SJCRH30 (cell line): ENCODE measurements around the gene HAUS5. TPM values are rescaled to one million over a fixed set of nuclear protein-coding genes. Genes with fewer than 3 reads are reported as not detected.

Experiments
- DNase-seq, 2 experiments: peaks; one replicate each; pipeline ENCODE4 v3.0.0-alpha.2; 2015 to 2020
- H3K27ac ChIP-seq: fragments of 250-450 bp; sonication (Bioruptor Pico); 2 replicates; pipeline ENCODE4 v1.5.1; 2020; ENCODE audit warnings: mild to moderate bottlenecking, moderate library complexity
- H3K27me3 ChIP-seq: fragments of 250-450 bp; sonication (Bioruptor Pico); 2 replicates; pipeline ENCODE4 v1.5.1; 2020; ENCODE audit warnings: mild to moderate bottlenecking, moderate library complexity
- H3K36me3 ChIP-seq: fragments of 250-450 bp; sonication (Bioruptor Pico); 2 replicates; pipeline ENCODE4 v1.5.1; 2020; ENCODE audit warnings: mild to moderate bottlenecking, moderate library complexity
- H3K4me1 ChIP-seq: fragments of 250-450 bp; sonication (Bioruptor Pico); 2 replicates; pipeline ENCODE4 v1.5.1; 2020; ENCODE audit warnings: mild to moderate bottlenecking, moderate library complexity
- H3K4me3 ChIP-seq: fragments of 250-450 bp; sonication (Bioruptor Pico); 2 replicates; pipeline ENCODE4 v1.5.1; 2020; ENCODE audit warnings: mild to moderate bottlenecking, moderate library complexity
- H3K9me3 ChIP-seq: fragments of 250-450 bp; sonication (Bioruptor Pico); replicated peaks from 2 replicates; pipeline ENCODE4 v1.5.1; 2020; ENCODE audit warnings: mild to moderate bottlenecking, moderate library complexity
- total RNA-seq: library from RNA; depleted of rRNA; stranded (reverse); fragments of >200 nt; shearing (Covaris generic); gene quantifications from 2 replicates; pipeline ENCODE4 v1.2.3, GENCODE V29; 2014; rRNA removed

HAUS5 gene
- total RNA-seq, 1 experiment from 2014 or later: 22.7 TPM

DNA sequence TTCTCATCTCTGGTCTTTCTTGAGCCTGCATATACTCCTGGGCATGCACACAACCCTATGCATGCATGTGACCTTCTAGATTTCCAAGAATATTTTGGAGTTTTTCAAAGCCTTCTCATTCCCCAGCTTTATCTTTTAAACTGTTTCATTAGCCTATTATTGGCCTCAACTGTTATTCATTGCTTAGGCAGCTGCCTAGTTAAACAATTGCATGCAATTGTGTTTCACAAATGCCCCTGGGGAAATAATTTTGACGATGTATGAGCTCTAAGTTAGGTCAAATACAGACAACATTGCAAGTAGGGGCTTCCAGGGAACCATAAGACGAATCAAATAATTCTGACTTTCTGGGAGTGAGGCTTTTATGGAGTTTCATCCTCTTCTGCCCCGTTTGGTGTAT is 51.4 kb downstream of the HAUS5 start:
- Histone ChIP-seq H3K4me3 (no peak overlapping the region), H3K36me3 (0 out of 2 replicates have a peak, but pooled peaks cover 1% of the 10 kb centered on the region), H3K9me3 (no peaks in the 10 kb centered on the region), H3K27ac (no peak overlapping the region), H3K4me1 (no peaks in the 10 kb centered on the region), H3K27me3 (0 out of 2 replicates have a peak, but pooled peaks cover 5% of the 10 kb centered on the region)
- DNase-seq: no peak

DNA sequence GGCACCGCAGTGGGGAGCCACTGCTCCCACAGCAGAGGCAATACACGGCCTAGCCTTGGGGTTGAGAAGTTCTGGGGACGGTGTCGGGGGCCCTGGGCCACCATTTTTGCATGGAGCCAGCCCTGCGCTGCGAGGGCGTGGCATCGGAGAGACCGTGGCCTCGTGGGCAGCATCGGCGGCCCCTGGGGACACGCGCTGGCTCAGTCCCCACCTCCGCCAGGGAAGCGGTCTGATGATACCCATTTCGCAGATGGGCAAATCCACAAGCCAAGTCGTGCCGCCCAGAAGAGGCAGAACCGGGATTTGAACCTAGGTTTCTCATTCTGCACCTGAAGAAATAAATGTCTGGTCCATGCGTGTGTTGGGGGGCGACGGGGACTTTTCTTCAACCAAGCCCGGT is 52.6 kb downstream of the HAUS5 start:
- no peak overlapping the region for H3K4me3 ChIP-seq
- no peak for DNase-seq
- H3K36me3 ChIP-seq: no peaks in the 10 kb centered on the region
- no peak overlapping the region for H3K27ac ChIP-seq
- no peaks in the 10 kb centered on the region for H3K4me1 ChIP-seq
- H3K9me3 ChIP-seq: no peaks in the 10 kb centered on the region
- H3K27me3 ChIP-seq: 0 out of 2 replicates have a peak, but pooled peaks cover 5% of the 10 kb centered on the region

DNA sequence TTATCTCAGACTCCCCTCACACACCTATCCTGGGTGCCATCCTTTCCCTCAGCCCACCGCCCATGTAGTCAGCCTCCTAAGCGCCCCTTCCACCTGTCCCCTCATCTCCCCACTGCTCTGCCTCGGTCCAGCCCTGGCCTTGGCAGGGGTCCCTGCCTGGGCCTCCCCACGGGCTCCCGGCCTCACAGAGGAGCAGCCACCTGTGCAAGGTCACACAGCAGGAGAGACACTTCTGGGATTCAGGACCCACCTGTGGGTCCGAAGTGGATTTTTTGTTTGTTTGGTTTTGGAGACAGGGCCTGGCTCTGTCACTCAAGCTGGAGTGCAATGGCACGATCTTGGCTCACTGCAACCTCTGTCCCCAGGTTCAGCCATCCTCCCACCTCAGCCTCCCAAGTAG is 53.1 kb downstream of the HAUS5 start:
- no peaks in the 10 kb centered on the region for H3K36me3 ChIP-seq
- no peak overlapping the region for H3K27ac ChIP-seq
- 0 out of 2 replicates have a peak, but pooled peaks cover 5% of the 10 kb centered on the region for H3K27me3 ChIP-seq
- H3K4me3 ChIP-seq: no peak overlapping the region
- H3K9me3 ChIP-seq: no peaks in the 10 kb centered on the region
- H3K4me1 ChIP-seq: no peaks in the 10 kb centered on the region
- no peak for DNase-seq

DNA sequence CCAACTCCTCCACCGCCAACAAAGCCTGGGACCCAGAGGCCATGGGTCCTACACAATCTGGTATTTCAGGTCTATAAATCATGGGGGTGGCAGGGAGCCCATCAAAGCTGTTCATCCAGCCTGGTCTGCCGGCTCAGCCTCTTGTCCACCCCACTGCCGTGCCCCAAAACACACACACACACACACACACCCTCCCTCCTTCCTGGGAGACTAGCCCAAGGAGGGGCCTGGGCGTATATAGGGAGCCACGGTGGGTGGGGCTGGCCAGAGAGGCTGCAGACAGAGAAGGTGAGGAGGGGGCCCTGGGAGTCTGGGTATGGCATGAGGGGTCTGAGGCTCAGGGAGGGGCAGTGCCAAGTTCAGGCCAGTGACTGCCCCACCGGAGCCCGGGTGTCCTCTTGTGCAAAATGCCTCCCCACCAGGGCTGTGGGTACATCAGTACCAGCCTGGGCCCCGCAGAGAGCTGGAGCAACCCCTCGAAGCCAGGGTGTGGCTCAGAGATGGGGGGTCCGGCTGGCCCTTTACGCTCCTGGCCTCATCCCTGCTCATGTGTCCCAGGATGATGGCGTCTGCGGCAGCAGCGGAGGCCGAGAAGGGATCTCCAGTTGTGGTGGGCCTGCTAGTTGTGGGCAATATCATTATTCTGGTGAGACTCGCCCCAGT is 53.8 kb downstream of the HAUS5 start, which contains the start of gene UPK1A:
TSS of gene UPK1A (plus strand) at position 267 of the 663 bp plus-strand sequence. CDS start at position 563, 296 bp downstream.
- no peak for DNase-seq
- no peaks in the 10 kb centered on the region for H3K4me1 ChIP-seq
- H3K27me3 ChIP-seq: 0 out of 2 replicates have a peak, but pooled peaks cover 5% of the 10 kb centered on the region
- H3K9me3 ChIP-seq: no peaks in the 10 kb centered on the region
- no peaks in the 10 kb centered on the region for H3K36me3 ChIP-seq
- H3K4me3 ChIP-seq: no peak within 1 kb of the TSS
- H3K27ac ChIP-seq: no peak within 1 kb of the TSS

DNA sequence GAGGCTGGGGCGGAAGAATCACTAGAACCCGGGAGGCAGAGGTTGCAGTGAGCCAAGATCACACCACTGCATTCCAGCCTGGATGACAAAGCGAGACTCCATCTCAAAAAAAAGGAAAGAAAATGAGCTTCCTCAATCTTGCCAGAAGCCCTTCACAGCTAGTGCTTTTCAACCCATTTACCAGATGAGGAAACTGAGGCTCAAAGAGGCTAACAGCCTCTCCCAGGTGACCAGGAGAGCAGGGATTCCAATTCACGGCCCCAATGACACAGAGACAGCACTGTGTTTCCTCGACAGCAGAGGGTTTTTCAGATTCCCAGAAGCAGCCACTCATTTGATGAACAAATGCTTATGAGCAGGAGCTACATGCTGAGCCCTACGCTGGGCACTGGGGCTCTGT is 57.0 kb downstream of the HAUS5 start:
- no peaks in the 10 kb centered on the region for H3K9me3 ChIP-seq
- no peak overlapping the region for H3K27ac ChIP-seq
- H3K4me3 ChIP-seq: no peak overlapping the region
- peaks cover 15% of the 10 kb centered on the region; the same call in 1 of the 2 replicates for H3K27me3 ChIP-seq
- no peaks in the 10 kb centered on the region for H3K4me1 ChIP-seq
- no peaks in the 10 kb centered on the region for H3K36me3 ChIP-seq
- DNase-seq: no peak

DNA sequence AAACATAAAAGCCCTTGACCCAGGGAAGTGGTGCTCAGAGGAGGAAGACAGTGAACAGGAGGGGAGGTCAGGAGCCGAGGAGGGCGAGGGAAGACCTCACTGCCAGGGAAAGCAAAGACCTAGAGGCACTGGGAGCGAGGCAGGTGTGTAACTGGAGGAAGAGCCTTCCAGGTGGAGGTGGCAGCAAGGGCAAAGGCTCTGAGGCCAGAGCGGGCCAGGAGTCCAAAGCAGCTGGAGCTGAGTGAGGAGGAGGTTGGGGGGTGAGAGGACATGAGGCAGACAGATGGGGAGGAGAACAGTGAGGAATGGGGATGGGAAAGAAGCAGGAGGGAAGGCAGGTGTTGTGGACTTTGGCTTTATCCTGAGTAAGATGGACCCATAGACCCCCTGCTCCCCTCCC is 57.4 kb downstream of the HAUS5 start:
- Histone ChIP-seq H3K4me1 (no peaks in the 10 kb centered on the region), H3K36me3 (no peaks in the 10 kb centered on the region)

DNA sequence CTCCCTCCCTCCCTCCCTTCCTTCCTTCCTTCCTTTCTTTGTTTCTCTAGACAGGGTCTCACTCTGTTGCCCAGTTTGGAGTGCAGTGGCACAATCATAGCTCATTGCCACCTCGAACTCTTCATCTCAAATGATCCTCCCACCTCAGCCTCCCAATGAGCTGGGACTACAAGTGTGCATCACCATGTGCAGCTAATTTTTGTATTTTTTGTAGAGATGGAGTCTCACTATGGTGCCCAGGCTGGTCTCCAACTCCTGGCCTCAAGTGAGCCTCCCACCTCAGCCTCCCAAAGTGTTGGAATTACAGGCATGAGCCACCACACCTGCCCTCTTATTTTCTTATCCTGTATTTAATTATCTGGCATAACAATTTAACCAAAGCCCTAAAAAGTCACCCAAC is 58.2 kb downstream of the HAUS5 start:
- H3K36me3 ChIP-seq: no peaks in the 10 kb centered on the region
- H3K4me3 ChIP-seq: no peak overlapping the region
- no peaks in the 10 kb centered on the region for H3K4me1 ChIP-seq
- H3K27me3 ChIP-seq: peaks cover 15% of the 10 kb centered on the region; the same call in 1 of the 2 replicates
- no peak overlapping the region for H3K27ac ChIP-seq
- no peak for DNase-seq
- H3K9me3 ChIP-seq: no peaks in the 10 kb centered on the region

More for the DNA sequence above, 57.4 kb downstream of the HAUS5 start:
- Histone ChIP-seq H3K4me3 (no peak overlapping the region), H3K9me3 (no peaks in the 10 kb centered on the region), H3K27ac (no peak overlapping the region), H3K27me3 (peaks cover 15% of the 10 kb centered on the region; the same call in 1 of the 2 replicates)
- no peak for DNase-seq

DNA sequence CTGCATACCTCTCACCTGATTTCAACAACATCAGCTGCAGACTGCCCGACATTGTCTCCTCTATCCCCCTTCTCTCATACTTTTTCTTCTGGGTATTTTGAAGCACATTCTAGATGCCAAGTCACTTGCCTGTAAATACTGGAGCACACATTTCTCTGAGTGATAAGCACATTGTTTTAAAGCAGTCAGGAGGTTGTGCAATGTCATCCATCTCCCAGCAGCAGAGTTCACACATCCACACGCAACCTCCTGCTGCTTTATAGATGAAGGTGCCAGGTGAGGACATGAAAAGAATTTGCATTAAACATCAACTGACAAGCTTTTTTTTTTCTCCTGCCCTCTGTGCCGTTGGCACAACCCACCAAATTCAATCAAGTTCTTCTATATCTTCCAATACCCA is 59.3 kb downstream of the HAUS5 start:
- H3K27me3 ChIP-seq: peaks cover 15% of the 10 kb centered on the region; the same call in 1 of the 2 replicates
- H3K9me3 ChIP-seq: no peaks in the 10 kb centered on the region
- no peaks in the 10 kb centered on the region for H3K36me3 ChIP-seq
- H3K27ac ChIP-seq: no peak overlapping the region
- no peaks in the 10 kb centered on the region for H3K4me1 ChIP-seq
- no peak for DNase-seq
- no peak overlapping the region for H3K4me3 ChIP-seq

DNA sequence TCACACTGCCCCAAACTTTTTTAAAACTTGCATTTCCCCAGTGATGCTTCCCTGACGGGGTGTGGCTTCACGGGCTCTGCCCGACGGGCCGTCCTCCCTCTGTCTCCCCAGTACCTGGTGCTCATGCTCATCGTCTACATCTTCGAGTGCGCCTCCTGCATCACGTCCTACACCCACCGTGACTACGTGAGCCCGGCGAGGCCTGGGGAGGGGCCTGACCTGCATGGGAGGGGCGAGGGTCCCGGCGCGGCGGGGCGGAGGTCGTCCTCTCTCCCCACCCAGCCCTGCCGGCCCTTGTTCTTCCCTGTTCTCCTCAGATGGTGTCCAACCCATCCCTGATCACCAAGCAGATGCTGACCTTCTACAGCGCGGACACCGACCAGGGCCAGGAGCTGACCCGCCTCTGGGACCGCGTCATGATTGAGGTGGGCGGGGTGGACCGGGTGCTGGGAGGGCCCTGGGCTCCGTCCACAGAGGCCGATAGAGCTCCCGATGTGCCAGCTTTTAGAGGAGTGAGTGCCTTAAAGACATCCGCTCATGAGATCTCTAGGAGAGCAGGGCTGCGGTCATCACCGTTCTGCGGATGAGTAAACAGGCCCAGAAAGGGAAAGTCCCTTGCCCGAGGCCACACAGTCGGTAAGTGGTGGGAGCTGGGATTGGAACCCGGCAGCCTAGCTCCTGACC is 60.7 kb downstream of the HAUS5 start:
- H3K9me3 ChIP-seq: no peaks in the 10 kb centered on the region
- H3K27me3 ChIP-seq: peaks cover 9% of the 10 kb centered on the region; the same call in 1 of the 2 replicates
- DNase-seq: no peak
- H3K4me3 ChIP-seq: no peak overlapping the region
- H3K27ac ChIP-seq: no peak overlapping the region
- H3K36me3 ChIP-seq: no peaks in the 10 kb centered on the region
- H3K4me1 ChIP-seq: no peaks in the 10 kb centered on the region

Other genes starting within 250 kb of the HAUS5 start
- gene GPR42, start 241.7 kb upstream of the HAUS5 start, total RNA-seq: not detected in 2 replicates
- gene FFAR2, start 164.5 kb upstream of the HAUS5 start, total RNA-seq: not detected in 2 replicates
- not detected in 2 replicates for gene KRTDAP, start 122.3 kb upstream of the HAUS5 start, total RNA-seq
- gene DMKN, start 99.1 kb upstream of the HAUS5 start, total RNA-seq: not detected in 2 replicates
- gene SBSN, start 84.4 kb upstream of the HAUS5 start, total RNA-seq: not detected in 2 replicates
- gene GAPDHS, start 79.3 kb upstream of the HAUS5 start, total RNA-seq: not detected in 2 replicates
- gene TMEM147, start 67.1 kb upstream of the HAUS5 start, total RNA-seq: 110 TPM in 2 replicates
- gene ATP4A, start 49.1 kb upstream of the HAUS5 start, total RNA-seq: 0.14 TPM in 1 of 2 replicates, not detected in the other
- not detected in 2 replicates for gene PMIS2, start 26.6 kb upstream of the HAUS5 start, total RNA-seq
- 69.9 and 71.3 TPM in 2 replicates for gene RBM42, start 16.3 kb downstream of the HAUS5 start, total RNA-seq
- gene ETV2, start 29.0 kb downstream of the HAUS5 start, total RNA-seq: 2.4 and 4.1 TPM in 2 replicates
- gene COX6B1, start 35.6 kb downstream of the HAUS5 start, total RNA-seq: 436 and 590 TPM in 2 replicates
- not detected in 2 replicates for gene UPK1A, start 53.8 kb downstream of the HAUS5 start, total RNA-seq
- gene ZBTB32, start 91.8 kb downstream of the HAUS5 start, total RNA-seq: not detected in 2 replicates
- 13.1 and 15.1 TPM in 2 replicates for gene KMT2B, start 105.3 kb downstream of the HAUS5 start, total RNA-seq
- gene IGFLR1, start 129.7 kb downstream of the HAUS5 start, total RNA-seq: 4.3 and 10.3 TPM in 2 replicates
- 9.7 and 11.4 TPM in 2 replicates for gene U2AF1L4, start 132.7 kb downstream of the HAUS5 start, total RNA-seq
- 37.7 and 47.2 TPM in 2 replicates for gene PSENEN, start 132.9 kb downstream of the HAUS5 start, total RNA-seq
- gene LIN37, start 135.8 kb downstream of the HAUS5 start, total RNA-seq: 4.9 and 6.1 TPM in 2 replicates
- not detected in 2 replicates for gene HSPB6, start 144.3 kb downstream of the HAUS5 start, total RNA-seq
- 10.0 and 11.1 TPM in 2 replicates for gene PROSER3, start 145.4 kb downstream of the HAUS5 start, total RNA-seq
- gene ARHGAP33, start 162.8 kb downstream of the HAUS5 start, total RNA-seq: 8.9 and 10.5 TPM in 2 replicates
- not detected in 2 replicates for gene PRODH2, start 200.1 kb downstream of the HAUS5 start, total RNA-seq
- not detected in 2 replicates for gene NPHS1, start 239.8 kb downstream of the HAUS5 start, total RNA-seq
- gene KIRREL2, start 244.2 kb downstream of the HAUS5 start, total RNA-seq: not detected in 2 replicates